Parathyroid adenoma (tissue), 2 donors: ENCODE measurements around the gene ACVR1B.

ENCODE experiments used
- H2AFZ ChIP-seq: fragments of 300-600 bp; sonication (generic); one replicate; pipeline ENCODE4 v1.7.0; 2017; ENCODE audit warnings: antibody characterized with exemption, mild to moderate bottlenecking
- H3K27ac ChIP-seq: fragments of 300-600 bp; sonication (generic); one replicate; pipeline ENCODE4 v1.7.0; 2017
- H3K27me3 ChIP-seq: fragments of 300-600 bp; sonication (generic); one replicate; pipeline ENCODE4 v1.7.0; 2017; ENCODE audit warnings: low read length; ENCODE audit not compliant: control insufficient read depth, insufficient read depth
- H3K36me3 ChIP-seq: fragments of 300-600 bp; sonication (generic); one replicate; pipeline ENCODE4 v1.7.0; 2017; ENCODE audit warnings: low read length; ENCODE audit not compliant: control insufficient read depth, insufficient read depth
- H3K4me1 ChIP-seq: fragments of 300-600 bp; sonication (generic); one replicate; pipeline ENCODE4 v1.7.0; 2017; ENCODE audit warnings: control low read depth
- H3K4me2 ChIP-seq: fragments of 300-600 bp; sonication (generic); one replicate; pipeline ENCODE4 v1.7.0; 2017; ENCODE audit warnings: low read length
- H3K4me3 ChIP-seq: fragments of 300-600 bp; sonication (generic); one replicate; pipeline ENCODE4 v1.7.0; 2017; ENCODE audit warnings: low read depth, low read length
- H3K79me2 ChIP-seq: fragments of 300-600 bp; sonication (generic); one replicate; pipeline ENCODE4 v1.7.0; 2017; ENCODE audit warnings: control low read depth
- H3K9ac ChIP-seq: fragments of 300-600 bp; sonication (generic); one replicate; pipeline ENCODE4 v1.7.0; 2017; ENCODE audit warnings: mild to moderate bottlenecking
- H3K9me3 ChIP-seq: fragments of 300-600 bp; sonication (generic); one replicate; pipeline ENCODE4 v1.7.0; 2017; ENCODE audit warnings: low read length; ENCODE audit not compliant: control insufficient read depth
- CTCF ChIP-seq: fragments of 300-600 bp; sonication (generic); IDR thresholded peaks from one replicate; pipeline ENCODE4 v1.7.0; 2017; ENCODE audit warnings: antibody characterized with exemption, mild to moderate bottlenecking
- donor health status: primary hyperparathyroidism.

ACVR1B gene

GRCh38 chr12:52045794-52046199 is 94.3 kb downstream of the ACVR1B start:
- Histone ChIP-seq H3K4me2 (no peak overlapping the region), H3K4me3 (no peak overlapping the region), H3K4me1 (peaks cover 9% of the 10 kb centered on the region), H3K79me2 (peaks cover 4% of the 10 kb centered on the region), H3K36me3 (no peaks in the 10 kb centered on the region), H3K9me3 (no peaks in the 10 kb centered on the region), H3K9ac (no peak overlapping the region), H2AFZ (no peak overlapping the region), H3K27ac (peak overlapping the region; percentile 70), H3K27me3 (no peaks in the 10 kb centered on the region)
- no peak for TF ChIP-seq CTCF
